ENCODE results near the gene PON2.

PON2 gene

GRCh38 chr7:95411666-95412065, 23.2 kb downstream of the PON2 start:
- no peaks in the 10 kb centered on the region for H3K27me3 ChIP-seq (ENCODE audit: insufficient read depth, poor library complexity, severe bottlenecking)
- TF ChIP-seq POLR2AphosphoS5 (IDR thresholded peaks at IDR 0.05; ENCODE audit: low read depth) (no peak), CTCF (IDR thresholded peaks at IDR 0.05; ENCODE audit: insufficient read depth, low read length) (no peak), SPI1 (IDR thresholded peaks at IDR 0.05; ENCODE audit: borderline replicate concordance, low read depth) (no peak), REST (IDR thresholded peaks at IDR 0.05; ENCODE audit: insufficient replicate concordance, low read depth) (no peak), GABPA (IDR thresholded peaks at IDR 0.05; ENCODE audit: low read depth) (no peak)
- no peak overlapping the region for H3K4me3 ChIP-seq (replicated peaks; ENCODE audit: insufficient read depth, low read length)
- no peak overlapping the region for H3K27ac ChIP-seq (replicated peaks)
- DNase-seq (ENCODE audit: low read depth in 1 of 2, low spot score in 1 of 2) = no peak

GRCh38 chr7:95411036-95411435, 23.8 kb downstream of the PON2 start:
- TF ChIP-seq REST (IDR thresholded peaks at IDR 0.05; ENCODE audit: insufficient replicate concordance, low read depth) (no peak), GABPA (IDR thresholded peaks at IDR 0.05; ENCODE audit: low read depth) (no peak), SPI1 (IDR thresholded peaks at IDR 0.05; ENCODE audit: borderline replicate concordance, low read depth) (no peak), CTCF (IDR thresholded peaks at IDR 0.05; ENCODE audit: insufficient read depth, low read length) (no peak), POLR2AphosphoS5 (IDR thresholded peaks at IDR 0.05; ENCODE audit: low read depth) (no peak)

GRCh38 chr7:95407751-95408150, 27.1 kb downstream of the PON2 start:
- DNase-seq (ENCODE audit: low read depth in 1 of 2, low spot score in 1 of 2) = no peak
- H3K27me3 ChIP-seq (ENCODE audit: insufficient read depth, poor library complexity, severe bottlenecking) = no peaks in the 10 kb centered on the region
- H3K4me3 ChIP-seq (replicated peaks; ENCODE audit: insufficient read depth, low read length) = no peak overlapping the region
- TF ChIP-seq GABPA (IDR thresholded peaks at IDR 0.05; ENCODE audit: low read depth) (no peak), CTCF (IDR thresholded peaks at IDR 0.05; ENCODE audit: insufficient read depth, low read length) (no peak), POLR2AphosphoS5 (IDR thresholded peaks at IDR 0.05; ENCODE audit: low read depth) (no peak)
- no peak overlapping the region for H3K27ac ChIP-seq (replicated peaks)

More at GRCh38 chr7:95411036-95411435, 23.8 kb downstream of the PON2 start:
- DNase-seq (ENCODE audit: low read depth in 1 of 2, low spot score in 1 of 2) = no peak
- Histone ChIP-seq H3K27ac (replicated peaks) (no peak overlapping the region), H3K27me3 (ENCODE audit: insufficient read depth, poor library complexity, severe bottlenecking) (no peaks in the 10 kb centered on the region), H3K4me3 (replicated peaks; ENCODE audit: insufficient read depth, low read length) (no peak overlapping the region)

- DNase-seq (ENCODE audit: low read depth in 1 of 2, low spot score in 1 of 2) = no peak
- H3K27ac ChIP-seq (replicated peaks) = no peak overlapping the region
- TF ChIP-seq CTCF (IDR thresholded peaks at IDR 0.05; ENCODE audit: insufficient read depth, low read length) = no peak
- TF ChIP-seq SPI1 (IDR thresholded peaks at IDR 0.05; ENCODE audit: borderline replicate concordance, low read depth) = no peak
- TF ChIP-seq GABPA (IDR thresholded peaks at IDR 0.05; ENCODE audit: low read depth) = no peak
- no peak for TF ChIP-seq REST (IDR thresholded peaks at IDR 0.05; ENCODE audit: insufficient replicate concordance, low read depth)
- TF ChIP-seq POLR2AphosphoS5 (IDR thresholded peaks at IDR 0.05; ENCODE audit: low read depth) = no peak
Measured at GRCh38 chr7:95405800-95406199, 29.0 kb downstream of the PON2 start.

More at GRCh38 chr7:95405800-95406199, 29.0 kb downstream of the PON2 start:
- no peak overlapping the region for H3K4me3 ChIP-seq (replicated peaks; ENCODE audit: insufficient read depth, low read length)
- no peaks in the 10 kb centered on the region for H3K27me3 ChIP-seq (ENCODE audit: insufficient read depth, poor library complexity, severe bottlenecking)
